ENCODE measurements around the gene ZNF581. TPM values are rescaled to one million over a fixed set of nuclear protein-coding genes. Genes with fewer than 3 reads are reported as not detected.

ZNF581 gene
- polyA plus RNA-seq, 1 of the 3 experiments (the other 2 are of a cell fraction), result 24.7 TPM

- peaks cover 21 to 69% of the 10 kb centered on the region in 2 experiments for H3K36me3 ChIP-seq (replicated peaks in 1 of 2; ENCODE audit: control insufficient read depth in 1 of 2, insufficient read depth in 2 of 2, low read length in 1 of 2)
- H3K4me2 ChIP-seq, result no peak overlapping the region
- no peaks in the 10 kb centered on the region for H3K9me3 ChIP-seq
- H3K9me2 ChIP-seq, result no peaks in the 10 kb centered on the region
- H3K27me3 ChIP-seq (ENCODE audit: insufficient read depth), result no peaks in the 10 kb centered on the region
- ChIA-PET CTCF (no interaction called here), POLR2A (no interaction called here)
- no peak overlapping the region for H3K27ac ChIP-seq (ENCODE audit: low read depth in 2 of 2, low read length in 1 of 2)
- H3K79me2 ChIP-seq (ENCODE audit: insufficient read depth), result peaks cover 88% of the 10 kb centered on the region
- TF ChIP-seq POLR2AphosphoS5 (IDR thresholded peaks at IDR 0.05; ENCODE audit: low read depth, low read length) (no peak), USF2 (IDR thresholded peaks at IDR 0.05; ENCODE audit: borderline replicate concordance, low read depth, low read length) (no peak), USF1 (IDR thresholded peaks at IDR 0.05; ENCODE audit: borderline replicate concordance, low read depth) (no peak), TEAD4 (IDR thresholded peaks at IDR 0.05; ENCODE audit: borderline replicate concordance, insufficient read depth) (no peak), RAD21 (IDR thresholded peaks at IDR 0.05; ENCODE audit: low read length) (no peak), IRF3 (IDR thresholded peaks at IDR 0.05; ENCODE audit: low read depth, low read length) (no peak), PBX3 (IDR thresholded peaks at IDR 0.05) (no peak), CHD2 (IDR thresholded peaks at IDR 0.05; ENCODE audit: low read length, partially characterized antibody) (no peak), NRF1 (IDR thresholded peaks at IDR 0.05; ENCODE audit: low read depth, low read length) (no peak), EZH2phosphoT487 (IDR thresholded peaks at IDR 0.05; ENCODE audit: borderline replicate concordance, low read depth) (no peak)
- peaks cover 11% of the 10 kb centered on the region for H3F3A ChIP-seq (replicated peaks; ENCODE audit: insufficient read depth)
- H2AFZ ChIP-seq (ENCODE audit: low read depth), result no peak overlapping the region
- H4K20me1 ChIP-seq (ENCODE audit: insufficient read depth), result peaks cover 88% of the 10 kb centered on the region
- H3K9ac ChIP-seq, result no peak overlapping the region
- H3K4me1 ChIP-seq (ENCODE audit: control insufficient read depth in 1 of 2, insufficient read depth in 2 of 2, low read depth in 1 of 2, low read length in 1 of 2), result no peaks in the 10 kb centered on the region; a peak in 1 of 4 replicates
- no peak overlapping the region for H3K4me3 ChIP-seq (ENCODE audit: low read depth in 2 of 2, low read length in 1 of 2)
- no peak for DNase-seq
- WGBS (ENCODE audit: low lambda C conversion rate), result 79% methylated on average over 12 of the region's 12 CpGs
Observed at GRCh38 chr19:55666343-55667005, 23.0 kb downstream of the ZNF581 start.

GRCh38 chr19:55667006-55667381 is 23.5 kb downstream of the ZNF581 start:
- H3K27me3 ChIP-seq (ENCODE audit: insufficient read depth), result no peaks in the 10 kb centered on the region
- no peak for TF ChIP-seq MAX (IDR thresholded peaks at IDR 0.05; ENCODE audit: low read depth)
- no peak for TF ChIP-seq CTCF (IDR thresholded peaks at IDR 0.05)
- TF ChIP-seq YY1 (IDR thresholded peaks at IDR 0.05; ENCODE audit: low read depth), result no peak
- no peak for TF ChIP-seq SIN3A (IDR thresholded peaks at IDR 0.05; ENCODE audit: borderline replicate concordance, low read depth, low read length)
- no peak for TF ChIP-seq ZBTB33 (IDR thresholded peaks at IDR 0.05; ENCODE audit: borderline replicate concordance, low read depth)
- TF ChIP-seq RFX5 (IDR thresholded peaks at IDR 0.05; ENCODE audit: low read length), result no peak
- TF ChIP-seq MEF2A (IDR thresholded peaks at IDR 0.05; ENCODE audit: borderline replicate concordance, low read depth), result no peak
- no peak for TF ChIP-seq IRF3 (IDR thresholded peaks at IDR 0.05; ENCODE audit: low read depth, low read length)
- no peak overlapping the region for H3K9ac ChIP-seq
- H3K79me2 ChIP-seq (ENCODE audit: insufficient read depth), result peaks cover 88% of the 10 kb centered on the region
- peaks cover 93% of the 10 kb centered on the region for H4K20me1 ChIP-seq (ENCODE audit: insufficient read depth)
- ChIA-PET POLR2A (no interaction called here), CTCF (interaction anchor here (1.3 kb wide), 1 partner anchor 12 kb away, joined by 3 read pairs; the partner anchor contains the start of gene U2AF2)
- H3K9me3 ChIP-seq, result no peaks in the 10 kb centered on the region
- H3F3A ChIP-seq (replicated peaks; ENCODE audit: insufficient read depth), result peaks cover 16% of the 10 kb centered on the region
- H2AFZ ChIP-seq (ENCODE audit: low read depth), result no peak overlapping the region
- H3K36me3 ChIP-seq (replicated peaks in 1 of 2; ENCODE audit: control insufficient read depth in 1 of 2, insufficient read depth in 2 of 2, low read length in 1 of 2), result peaks cover 24 to 65% of the 10 kb centered on the region in 2 experiments
- no peak overlapping the region for H3K4me3 ChIP-seq (ENCODE audit: low read depth in 2 of 2, low read length in 1 of 2)
- 83% methylated on average over 2 of the region's 4 CpGs for WGBS (ENCODE audit: low lambda C conversion rate)
- H3K27ac ChIP-seq (ENCODE audit: low read depth in 2 of 2, low read length in 1 of 2), result no peak overlapping the region
- no peak overlapping the region for H3K4me2 ChIP-seq
- H3K9me2 ChIP-seq, result no peaks in the 10 kb centered on the region
- no peaks in the 10 kb centered on the region; a peak in 1 of 4 replicates for H3K4me1 ChIP-seq (ENCODE audit: control insufficient read depth in 1 of 2, insufficient read depth in 2 of 2, low read depth in 1 of 2, low read length in 1 of 2)
- no peak for DNase-seq

Measured in SK-N-SH (cell line).